Measurements from ENCODE around the gene IGFBP2.

Gene IGFBP2

GRCh38 chr2:216687646-216688045 lies 54.4 kb downstream of the IGFBP2 start:
- DNase-seq (ENCODE audit: low spot score): no peak

- DNase-seq (ENCODE audit: low spot score): no peak
These were observed 55.6 kb downstream of the IGFBP2 start for GRCh38 chr2:216688731-216689340.

- DNase-seq (ENCODE audit: low spot score): no peak
These were observed 56.2 kb downstream of the IGFBP2 start for GRCh38 chr2:216689397-216689796.

GRCh38 chr2:216690456-216690852 lies 57.2 kb downstream of the IGFBP2 start:
- no peak for DNase-seq (ENCODE audit: low spot score)

- DNase-seq (ENCODE audit: low spot score): peak; percentile 62
These were observed 57.9 kb downstream of the IGFBP2 start for GRCh38 chr2:216690853-216691741.

- DNase-seq (ENCODE audit: low spot score): peak; percentile 74
These were observed 59.6 kb downstream of the IGFBP2 start for GRCh38 chr2:216692636-216693413.

- DNase-seq (ENCODE audit: low spot score): no peak
These were observed 60.3 kb downstream of the IGFBP2 start for GRCh38 chr2:216693414-216694080.

- peak; percentile 58 for DNase-seq (ENCODE audit: low spot score)
These were observed 61.0 kb downstream of the IGFBP2 start for GRCh38 chr2:216694082-216694825.

GRCh38 chr2:216694826-216695217 lies 61.6 kb downstream of the IGFBP2 start:
- no peak for DNase-seq (ENCODE audit: low spot score)

GRCh38 chr2:216695401-216695821 lies 62.2 kb downstream of the IGFBP2 start, which contains the start of gene IGFBP5:
Gene IGFBP5 (minus strand): TSS chr2:216695549. CDS start chr2:216694775, 774 bp downstream.
- DNase-seq (ENCODE audit: low spot score): peak; percentile 48

GRCh38 chr2:216696321-216696720 lies 63.1 kb downstream of the IGFBP2 start:
- DNase-seq (ENCODE audit: low spot score): no peak

GRCh38 chr2:216696751-216697560 lies 63.7 kb downstream of the IGFBP2 start:
- no peak for DNase-seq (ENCODE audit: low spot score)

- no peak for DNase-seq (ENCODE audit: low spot score)
These were observed 65.1 kb downstream of the IGFBP2 start for GRCh38 chr2:216698293-216698692.

- DNase-seq (ENCODE audit: low spot score): peak; percentile 55
These were observed 65.7 kb downstream of the IGFBP2 start for GRCh38 chr2:216698895-216699294.

- DNase-seq (ENCODE audit: low spot score): no peak
These were observed 66.9 kb downstream of the IGFBP2 start for GRCh38 chr2:216700088-216700567.

- DNase-seq (ENCODE audit: low spot score): no peak
These were observed 67.6 kb downstream of the IGFBP2 start for GRCh38 chr2:216700781-216701180.

- no peak for DNase-seq (ENCODE audit: low spot score)
These were observed 68.3 kb downstream of the IGFBP2 start for GRCh38 chr2:216701544-216701943.

- DNase-seq (ENCODE audit: low spot score): no peak
These were observed 69.5 kb downstream of the IGFBP2 start for GRCh38 chr2:216702756-216703155.

GRCh38 chr2:216710551-216711301 lies 77.5 kb downstream of the IGFBP2 start:
- DNase-seq (ENCODE audit: low spot score): no peak
